ENCODE measurements around the gene ABL2.

DNA sequence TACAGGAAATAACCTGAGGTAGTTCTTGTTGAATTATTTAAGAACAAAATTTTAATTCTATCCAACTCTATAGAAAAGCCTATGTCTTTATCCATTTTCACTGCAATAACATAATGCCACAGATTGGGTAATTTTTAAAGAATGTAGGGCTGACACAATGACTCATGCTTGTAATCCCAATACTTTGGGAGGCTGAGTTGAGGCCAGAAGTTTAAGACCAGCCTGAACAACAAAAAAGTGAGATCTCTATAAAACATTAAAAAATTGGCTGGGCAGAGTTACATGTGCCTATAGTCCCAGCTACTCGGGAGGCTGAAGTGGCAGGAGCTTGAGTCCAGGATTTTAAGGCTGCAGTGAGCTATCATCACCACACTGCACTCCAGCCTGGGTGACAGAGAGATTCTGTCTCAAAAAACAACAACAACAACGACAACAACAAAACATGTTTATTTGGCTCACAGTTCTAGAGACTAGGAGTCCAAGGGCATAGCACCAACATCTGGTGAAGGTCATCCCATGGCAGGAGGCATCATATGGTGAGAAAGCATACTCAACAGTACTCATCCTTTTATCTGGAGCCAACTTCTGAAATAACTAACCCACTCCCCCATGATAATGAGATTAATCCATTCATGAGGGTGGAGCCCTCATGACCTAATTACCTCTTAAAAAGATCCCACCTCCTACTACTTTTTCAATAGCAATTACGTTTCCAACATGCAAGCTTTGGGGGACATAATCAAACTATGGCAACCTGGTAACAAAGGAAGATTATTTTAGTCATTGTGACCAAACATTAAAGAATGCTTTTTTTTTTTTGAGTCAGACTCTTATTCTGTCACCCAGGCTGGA, 59.6 kb downstream of the ABL2 start:
- TF ChIP-seq, protein P1, sequence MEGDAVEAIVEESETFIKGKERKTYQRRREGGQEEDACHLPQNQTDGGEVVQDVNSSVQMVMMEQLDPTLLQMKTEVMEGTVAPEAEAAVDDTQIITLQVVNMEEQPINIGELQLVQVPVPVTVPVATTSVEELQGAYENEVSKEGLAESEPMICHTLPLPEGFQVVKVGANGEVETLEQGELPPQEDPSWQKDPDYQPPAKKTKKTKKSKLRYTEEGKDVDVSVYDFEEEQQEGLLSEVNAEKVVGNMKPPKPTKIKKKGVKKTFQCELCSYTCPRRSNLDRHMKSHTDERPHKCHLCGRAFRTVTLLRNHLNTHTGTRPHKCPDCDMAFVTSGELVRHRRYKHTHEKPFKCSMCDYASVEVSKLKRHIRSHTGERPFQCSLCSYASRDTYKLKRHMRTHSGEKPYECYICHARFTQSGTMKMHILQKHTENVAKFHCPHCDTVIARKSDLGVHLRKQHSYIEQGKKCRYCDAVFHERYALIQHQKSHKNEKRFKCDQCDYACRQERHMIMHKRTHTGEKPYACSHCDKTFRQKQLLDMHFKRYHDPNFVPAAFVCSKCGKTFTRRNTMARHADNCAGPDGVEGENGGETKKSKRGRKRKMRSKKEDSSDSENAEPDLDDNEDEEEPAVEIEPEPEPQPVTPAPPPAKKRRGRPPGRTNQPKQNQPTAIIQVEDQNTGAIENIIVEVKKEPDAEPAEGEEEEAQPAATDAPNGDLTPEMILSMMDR (IDR thresholded peaks at IDR 0.05): no peak
- TF ChIP-seq, protein P2, sequence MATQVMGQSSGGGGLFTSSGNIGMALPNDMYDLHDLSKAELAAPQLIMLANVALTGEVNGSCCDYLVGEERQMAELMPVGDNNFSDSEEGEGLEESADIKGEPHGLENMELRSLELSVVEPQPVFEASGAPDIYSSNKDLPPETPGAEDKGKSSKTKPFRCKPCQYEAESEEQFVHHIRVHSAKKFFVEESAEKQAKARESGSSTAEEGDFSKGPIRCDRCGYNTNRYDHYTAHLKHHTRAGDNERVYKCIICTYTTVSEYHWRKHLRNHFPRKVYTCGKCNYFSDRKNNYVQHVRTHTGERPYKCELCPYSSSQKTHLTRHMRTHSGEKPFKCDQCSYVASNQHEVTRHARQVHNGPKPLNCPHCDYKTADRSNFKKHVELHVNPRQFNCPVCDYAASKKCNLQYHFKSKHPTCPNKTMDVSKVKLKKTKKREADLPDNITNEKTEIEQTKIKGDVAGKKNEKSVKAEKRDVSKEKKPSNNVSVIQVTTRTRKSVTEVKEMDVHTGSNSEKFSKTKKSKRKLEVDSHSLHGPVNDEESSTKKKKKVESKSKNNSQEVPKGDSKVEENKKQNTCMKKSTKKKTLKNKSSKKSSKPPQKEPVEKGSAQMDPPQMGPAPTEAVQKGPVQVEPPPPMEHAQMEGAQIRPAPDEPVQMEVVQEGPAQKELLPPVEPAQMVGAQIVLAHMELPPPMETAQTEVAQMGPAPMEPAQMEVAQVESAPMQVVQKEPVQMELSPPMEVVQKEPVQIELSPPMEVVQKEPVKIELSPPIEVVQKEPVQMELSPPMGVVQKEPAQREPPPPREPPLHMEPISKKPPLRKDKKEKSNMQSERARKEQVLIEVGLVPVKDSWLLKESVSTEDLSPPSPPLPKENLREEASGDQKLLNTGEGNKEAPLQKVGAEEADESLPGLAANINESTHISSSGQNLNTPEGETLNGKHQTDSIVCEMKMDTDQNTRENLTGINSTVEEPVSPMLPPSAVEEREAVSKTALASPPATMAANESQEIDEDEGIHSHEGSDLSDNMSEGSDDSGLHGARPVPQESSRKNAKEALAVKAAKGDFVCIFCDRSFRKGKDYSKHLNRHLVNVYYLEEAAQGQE (IDR thresholded peaks at IDR 0.05): no peak
- no peak for TF ChIP-seq POLR2A (IDR thresholded peaks at IDR 0.05; ENCODE audit: low read length)
- TF ChIP-seq EP300 (IDR thresholded peaks at IDR 0.05): no peak
- no peak for TF ChIP-seq MAFK (IDR thresholded peaks at IDR 0.05; ENCODE audit: partially characterized antibody)
- TF ChIP-seq RAD21 (conservative IDR thresholded peaks at IDR 0.05 in 1 of 2, IDR thresholded peaks at IDR 0.05 in 1 of 2): no peak
- TF ChIP-seq, protein P3, sequence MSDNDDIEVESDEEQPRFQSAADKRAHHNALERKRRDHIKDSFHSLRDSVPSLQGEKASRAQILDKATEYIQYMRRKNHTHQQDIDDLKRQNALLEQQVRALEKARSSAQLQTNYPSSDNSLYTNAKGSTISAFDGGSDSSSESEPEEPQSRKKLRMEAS (IDR thresholded peaks at IDR 0.05): no peak
- TF ChIP-seq, protein P4, sequence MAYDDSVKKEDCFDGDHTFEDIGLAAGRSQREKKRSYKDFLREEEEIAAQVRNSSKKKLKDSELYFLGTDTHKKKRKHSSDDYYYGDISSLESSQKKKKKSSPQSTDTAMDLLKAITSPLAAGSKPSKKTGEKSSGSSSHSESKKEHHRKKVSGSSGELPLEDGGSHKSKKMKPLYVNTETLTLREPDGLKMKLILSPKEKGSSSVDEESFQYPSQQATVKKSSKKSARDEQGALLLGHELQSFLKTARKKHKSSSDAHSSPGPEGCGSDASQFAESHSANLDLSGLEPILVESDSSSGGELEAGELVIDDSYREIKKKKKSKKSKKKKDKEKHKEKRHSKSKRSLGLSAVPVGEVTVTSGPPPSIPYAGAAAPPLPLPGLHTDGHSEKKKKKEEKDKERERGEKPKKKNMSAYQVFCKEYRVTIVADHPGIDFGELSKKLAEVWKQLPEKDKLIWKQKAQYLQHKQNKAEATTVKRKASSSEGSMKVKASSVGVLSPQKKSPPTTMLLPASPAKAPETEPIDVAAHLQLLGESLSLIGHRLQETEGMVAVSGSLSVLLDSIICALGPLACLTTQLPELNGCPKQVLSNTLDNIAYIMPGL (CRISPR knock-in tag; IDR thresholded peaks at IDR 0.05; ENCODE audit: borderline replicate concordance): no peak
- no peak for TF ChIP-seq CHD2 (IDR thresholded peaks at IDR 0.05; ENCODE audit: low read length, partially characterized antibody)
- TF ChIP-seq KDM1A (IDR thresholded peaks at IDR 0.05; ENCODE audit: low read depth): no peak
- no peak for TF ChIP-seq FOSL2 (IDR thresholded peaks at IDR 0.05)
- peak; percentile 74 for TF ChIP-seq FOSL2 (CRISPR knock-in tag; IDR thresholded peaks at IDR 0.05)
- TF ChIP-seq CHD4 (IDR thresholded peaks at IDR 0.05; ENCODE audit: borderline replicate concordance): no peak
- TF ChIP-seq, protein P5, sequence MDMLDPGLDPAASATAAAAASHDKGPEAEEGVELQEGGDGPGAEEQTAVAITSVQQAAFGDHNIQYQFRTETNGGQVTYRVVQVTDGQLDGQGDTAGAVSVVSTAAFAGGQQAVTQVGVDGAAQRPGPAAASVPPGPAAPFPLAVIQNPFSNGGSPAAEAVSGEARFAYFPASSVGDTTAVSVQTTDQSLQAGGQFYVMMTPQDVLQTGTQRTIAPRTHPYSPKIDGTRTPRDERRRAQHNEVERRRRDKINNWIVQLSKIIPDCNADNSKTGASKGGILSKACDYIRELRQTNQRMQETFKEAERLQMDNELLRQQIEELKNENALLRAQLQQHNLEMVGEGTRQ (IDR thresholded peaks at IDR 0.05): no peak
- TF ChIP-seq, protein P6, sequence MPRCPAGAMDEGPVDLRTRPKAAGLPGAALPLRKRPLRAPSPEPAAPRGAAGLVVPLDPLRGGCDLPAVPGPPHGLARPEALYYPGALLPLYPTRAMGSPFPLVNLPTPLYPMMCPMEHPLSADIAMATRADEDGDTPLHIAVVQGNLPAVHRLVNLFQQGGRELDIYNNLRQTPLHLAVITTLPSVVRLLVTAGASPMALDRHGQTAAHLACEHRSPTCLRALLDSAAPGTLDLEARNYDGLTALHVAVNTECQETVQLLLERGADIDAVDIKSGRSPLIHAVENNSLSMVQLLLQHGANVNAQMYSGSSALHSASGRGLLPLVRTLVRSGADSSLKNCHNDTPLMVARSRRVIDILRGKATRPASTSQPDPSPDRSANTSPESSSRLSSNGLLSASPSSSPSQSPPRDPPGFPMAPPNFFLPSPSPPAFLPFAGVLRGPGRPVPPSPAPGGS (IDR thresholded peaks at IDR 0.05): no peak

Measured in A549 (cell line).